Spleen (tissue), 7 donors: ENCODE data around the gene GRN.

Experiments used
- POLR2A ChIP-seq, 3 donors: fragments of 450-650 bp; IDR thresholded peaks; one replicate each; pipeline ENCODE4 v1.5.1; 2017; ENCODE audit warnings: antibody characterized with exemption in 3 of 3, mild to moderate bottlenecking in 1 of 3
- POLR2AphosphoS5 ChIP-seq, 3 donors: sonication (generic); formaldehyde crosslinking; IDR thresholded peaks; one replicate each; pipeline ENCODE4 v1.5.1; 2017; ENCODE audit warnings: antibody characterized with exemption in 3 of 3
- TF ChIP-seq, protein P1 (sequence below), 11 experiments: fragments of 200-600 bp in 7 of 11; fragments of 450-650 bp in 4 of 11; sonication (generic) in 4 of 11; IDR thresholded peaks in 8 of 11; conservative IDR thresholded peaks in 3 of 11; 1 replicate in 7 of 11; 2 replicates in 4 of 11; pipeline versions ENCODE4 v1.4.0 to v1.8.0; 2016 to 2021; ENCODE audit warnings: antibody characterized with exemption in 11 of 11, inconsistent platforms in 4 of 11, mild to moderate bottlenecking in 1 of 11
- donor health status: DM: no; HTN: no; CAD: no; lungs with moderate emphysema.
- donor health status: DM: no; HTN: no; CAD: no.
- donor health status: DM: no; HTN: no; CAD: no.

DNA sequence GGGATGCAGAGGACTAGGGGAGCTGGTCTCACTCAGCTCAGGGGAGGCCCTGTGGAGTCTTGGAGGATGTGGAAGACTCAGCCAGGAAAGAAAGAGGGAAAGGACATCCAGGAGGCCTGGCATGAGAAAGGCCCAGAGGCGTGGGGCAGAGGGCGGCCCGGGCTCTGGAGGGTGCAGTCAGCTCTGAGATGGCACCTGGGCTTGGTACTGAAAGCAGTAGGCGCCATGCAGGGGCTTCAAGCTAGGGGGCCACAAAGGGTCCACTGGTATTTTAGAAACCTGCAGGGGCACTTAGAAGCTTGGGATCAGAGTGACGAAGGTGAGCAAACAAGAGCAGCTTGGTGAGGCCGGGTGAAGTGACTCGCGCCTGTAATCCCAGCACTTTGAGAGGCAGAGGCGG is 13.0 kb downstream of the GRN start:
- TF ChIP-seq, protein P1, sequence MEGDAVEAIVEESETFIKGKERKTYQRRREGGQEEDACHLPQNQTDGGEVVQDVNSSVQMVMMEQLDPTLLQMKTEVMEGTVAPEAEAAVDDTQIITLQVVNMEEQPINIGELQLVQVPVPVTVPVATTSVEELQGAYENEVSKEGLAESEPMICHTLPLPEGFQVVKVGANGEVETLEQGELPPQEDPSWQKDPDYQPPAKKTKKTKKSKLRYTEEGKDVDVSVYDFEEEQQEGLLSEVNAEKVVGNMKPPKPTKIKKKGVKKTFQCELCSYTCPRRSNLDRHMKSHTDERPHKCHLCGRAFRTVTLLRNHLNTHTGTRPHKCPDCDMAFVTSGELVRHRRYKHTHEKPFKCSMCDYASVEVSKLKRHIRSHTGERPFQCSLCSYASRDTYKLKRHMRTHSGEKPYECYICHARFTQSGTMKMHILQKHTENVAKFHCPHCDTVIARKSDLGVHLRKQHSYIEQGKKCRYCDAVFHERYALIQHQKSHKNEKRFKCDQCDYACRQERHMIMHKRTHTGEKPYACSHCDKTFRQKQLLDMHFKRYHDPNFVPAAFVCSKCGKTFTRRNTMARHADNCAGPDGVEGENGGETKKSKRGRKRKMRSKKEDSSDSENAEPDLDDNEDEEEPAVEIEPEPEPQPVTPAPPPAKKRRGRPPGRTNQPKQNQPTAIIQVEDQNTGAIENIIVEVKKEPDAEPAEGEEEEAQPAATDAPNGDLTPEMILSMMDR (IDR thresholded peaks at IDR 0.05 in 8 of 11, conservative IDR thresholded peaks at IDR 0.05 in 3 of 11): no peak
- TF ChIP-seq POLR2AphosphoS5 (IDR thresholded peaks at IDR 0.05) (no peak), POLR2A (IDR thresholded peaks at IDR 0.05) (no peak)
